HepG2 (cell line): ENCODE results near the gene SOX9. TPM values are rescaled to one million over a fixed set of nuclear protein-coding genes. Genes with fewer than 3 reads are reported as not detected.

ENCODE experiments used
- ATRX ChIP-seq: sonication (generic); formaldehyde crosslinking; IDR thresholded peaks from 2 replicates; pipeline ENCODE4 v1.4.0; 2020; ENCODE audit warnings: missing genetic modification reagents, borderline replicate concordance
- CCDC6 ChIP-seq: sonication (generic); formaldehyde crosslinking; IDR thresholded peaks from 2 replicates; pipeline ENCODE4 v1.8.1; 2022; ENCODE audit warnings: mild to moderate bottlenecking, missing genetic modification reagents, moderate library complexity
- DPF2 ChIP-seq: sonication (generic); formaldehyde crosslinking; IDR thresholded peaks from 2 replicates; pipeline ENCODE4 v1.4.0; 2020; ENCODE audit warnings: mild to moderate bottlenecking, low read depth, missing genetic modification reagents, borderline replicate concordance
- FOXJ3 ChIP-seq: sonication (generic); formaldehyde crosslinking; IDR thresholded peaks from 2 replicates; pipeline ENCODE4 v1.4.0; 2020; ENCODE audit warnings: missing genetic modification reagents, mild to moderate bottlenecking, borderline replicate concordance
- LRRFIP1 ChIP-seq: sonication (generic); formaldehyde crosslinking; conservative IDR thresholded peaks from 2 replicates; pipeline ENCODE4 v1.4.0; 2020; ENCODE audit warnings: missing genetic modification reagents
- MBNL3 ChIP-seq: fragments of 250-450 bp; sonication (Bioruptor Pico); conservative IDR thresholded peaks from 2 replicates; pipeline ENCODE4 v1.8.0; 2022; ENCODE audit warnings: mild to moderate bottlenecking, inconsistent platforms
- NR2F2 ChIP-seq: IDR thresholded peaks from 2 replicates; pipeline ENCODE4 v1.6.1; 2012; ENCODE audit warnings: low read depth, inconsistent platforms, borderline replicate concordance
- RXRB ChIP-seq: IDR thresholded peaks from 2 replicates; pipeline ENCODE4 v1.6.1; 2016; ENCODE audit warnings: borderline replicate concordance, missing genetic modification reagents, missing compliant biosample characterization
- SALL2 ChIP-seq: sonication (generic); formaldehyde crosslinking; IDR thresholded peaks from 2 replicates; pipeline ENCODE4 v1.8.1; 2023; ENCODE audit warnings: mild to moderate bottlenecking, missing genetic modification reagents, inconsistent platforms
- TMF1 ChIP-seq: sonication (generic); formaldehyde crosslinking; IDR thresholded peaks from 2 replicates; pipeline ENCODE4 v1.8.1; 2022; ENCODE audit warnings: low read depth, missing genetic modification reagents
- TSC22D2 ChIP-seq: sonication (generic); formaldehyde crosslinking; IDR thresholded peaks from 2 replicates; pipeline ENCODE4 v1.5.1; 2020; ENCODE audit warnings: missing genetic modification reagents, mild to moderate bottlenecking, borderline replicate concordance
- ZBTB49 ChIP-seq: sonication (generic); formaldehyde crosslinking; IDR thresholded peaks from 2 replicates; pipeline ENCODE4 v1.4.0; 2020; ENCODE audit warnings: missing genetic modification reagents, borderline replicate concordance
- ZNF44 ChIP-seq: sonication (generic); formaldehyde crosslinking; IDR thresholded peaks from 2 replicates; pipeline ENCODE4 v1.5.1; 2020; ENCODE audit warnings: mild to moderate bottlenecking, missing genetic modification reagents
- ZNF558 ChIP-seq: sonication (generic); formaldehyde crosslinking; IDR thresholded peaks from 2 replicates; pipeline ENCODE4 v1.9.0; 2022; ENCODE audit warnings: mild to moderate bottlenecking, missing genetic modification reagents, borderline replicate concordance
- ZNF605 ChIP-seq: sonication (generic); formaldehyde crosslinking; IDR thresholded peaks from 2 replicates; pipeline ENCODE4 v1.8.0; 2022; ENCODE audit warnings: mild to moderate bottlenecking, missing genetic modification reagents
- ZNF646 ChIP-seq: sonication (generic); formaldehyde crosslinking; IDR thresholded peaks from 2 replicates; pipeline ENCODE4 v1.9.0; 2021; ENCODE audit warnings: mild to moderate bottlenecking, missing genetic modification reagents
- ZNF777 ChIP-seq: sonication (generic); formaldehyde crosslinking; IDR thresholded peaks from 2 replicates; pipeline ENCODE4 v1.4.0; 2020; ENCODE audit warnings: missing genetic modification reagents
- ZNF816 ChIP-seq: sonication (generic); formaldehyde crosslinking; IDR thresholded peaks from 2 replicates; pipeline ENCODE4 v1.8.0; 2022; ENCODE audit warnings: missing genetic modification reagents, mild to moderate bottlenecking, borderline replicate concordance
- polyA plus RNA-seq, 8 experiments: library from polyadenylated mRNA; depleted of rRNA in 3 of 8; stranded (reverse) in 7 of 8; unstranded in 1 of 8; fragments of >200 nt; fragmentation: Illumina TruSeq in 4 of 8; extraction: Trizol in 4 of 8; gene quantifications; 2 replicates each; pipeline versions ENCODE4 v1.2.1 to v1.2.3, GENCODE V29; 2011 to 2016; ENCODE audit warnings: low read depth in 4 of 8, missing spikeins in 1 of 8, mixed read lengths in 1 of 8; ENCODE audit not compliant: insufficient read depth in 1 of 8
- total RNA-seq, 5 experiments: library from RNA; depleted of rRNA; stranded (reverse); fragments of >200 nt; fragmentation: Illumina TruSeq; extraction: Trizol; gene quantifications; 2 replicates each; pipeline ENCODE4 v1.2.3, GENCODE V29; 2016; ENCODE audit warnings: low read depth in 1 of 5

The SOX9 gene
- total and polyA plus RNA-seq, 2 of the 13 experiments (the other 11 are each of a cell fraction or from before 2014, with no cell fraction given), result 16.1 to 27.6 TPM

- no peak for TF ChIP-seq ATRX (CRISPR knock-in tag)
- no peak for TF ChIP-seq TSC22D2 (CRISPR knock-in tag)
- TF ChIP-seq ZNF558, result no peak
- no peak for TF ChIP-seq ZNF777 (CRISPR knock-in tag)
- TF ChIP-seq ZNF816 (CRISPR knock-in tag), result no peak
- no peak for TF ChIP-seq TMF1 (CRISPR knock-in tag)
- TF ChIP-seq SALL2 (CRISPR knock-in tag), result no peak
- TF ChIP-seq LRRFIP1, result no peak
- no peak; the same call in 1 of the 2 replicates for TF ChIP-seq FOXJ3
- no peak for TF ChIP-seq NR2F2
- TF ChIP-seq MBNL3 (CRISPR knock-in tag), result no peak
- TF ChIP-seq ZNF605 (CRISPR knock-in tag), result no peak
- no peak for TF ChIP-seq CCDC6 (CRISPR knock-in tag)
- no peak for TF ChIP-seq ZBTB49 (CRISPR knock-in tag)
- TF ChIP-seq DPF2 (CRISPR knock-in tag), result no peak
- no peak for TF ChIP-seq ZNF646 (CRISPR knock-in tag)
- TF ChIP-seq ZNF44 (CRISPR knock-in tag), result no peak
- peak; percentile 16; the same call in 1 of the 2 replicates for TF ChIP-seq RXRB (CRISPR knock-in tag)
Observed at GRCh38 chr17:72125226-72125651, 4.4 kb downstream of the SOX9 start (continued).
